Measurements from ENCODE around the gene EIF4G2. TPM values are rescaled to one million over a fixed set of nuclear protein-coding genes. Genes with fewer than 3 reads are reported as not detected.

Gene EIF4G2
- polyA plus RNA-seq, 1 donor from 2014 or later = 1,004 TPM

DNA sequence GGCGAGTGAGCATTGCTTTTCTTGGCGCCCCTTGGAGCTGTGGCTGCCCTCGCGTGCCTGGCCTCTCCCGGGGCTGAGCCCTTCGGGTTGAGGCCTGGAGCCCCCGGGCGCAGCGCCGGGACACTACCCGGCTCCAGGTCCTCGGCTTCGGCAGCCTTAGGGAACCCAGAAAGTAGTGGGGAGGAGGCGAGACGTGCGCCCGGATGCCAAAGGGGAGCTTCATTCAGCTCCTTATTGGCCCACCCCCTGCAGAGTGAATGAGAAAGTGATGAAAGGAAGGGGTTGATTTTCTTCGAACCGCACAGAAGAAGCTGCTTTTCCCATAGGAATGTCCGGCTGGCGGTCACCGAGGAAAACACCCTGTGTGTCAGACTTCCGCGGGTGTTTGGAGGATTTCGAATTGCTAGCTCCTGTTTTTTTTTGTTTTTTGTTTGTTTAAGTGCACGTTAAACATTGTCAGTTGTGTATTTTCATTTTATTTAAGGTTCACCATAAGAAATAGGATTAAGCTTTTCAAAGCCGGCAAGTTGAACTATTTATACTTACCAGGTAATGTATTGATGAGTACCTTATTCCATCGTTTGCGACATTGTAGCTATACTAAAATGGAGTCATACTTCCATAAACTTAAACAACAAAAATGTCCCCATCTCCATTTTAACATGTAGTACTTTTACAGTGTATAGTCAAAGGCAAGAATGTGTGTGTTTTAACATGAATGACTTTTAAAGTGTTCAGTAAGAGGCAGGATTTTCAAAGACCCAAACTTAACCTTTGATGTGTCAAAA, 841 bp upstream of the EIF4G2 start:
- Histone ChIP-seq H3K79me2 (replicated peaks; ENCODE audit: insufficient read depth, low read length) (peaks cover 57% of the 10 kb centered on the region), H3F3A (ENCODE audit: insufficient read depth, low read length, poor library complexity, severe bottlenecking) (peaks cover 20% of the 10 kb centered on the region), H3K36me3 (ENCODE audit: insufficient read depth, low read length) (peaks cover 21% of the 10 kb centered on the region), H3K4me2 (ENCODE audit: low read length) (peak overlapping the region; percentile 88), H3K27me3 (ENCODE audit: insufficient read depth, low read depth, low read length) (no peaks in the 10 kb centered on the region), H3K9ac (ENCODE audit: low read length) (peak overlapping the region; percentile 100), H3K4me3 (ENCODE audit: low read length) (peak overlapping the region; percentile 97), H3K9me2 (ENCODE audit: insufficient read depth, low read length) (no peaks in the 10 kb centered on the region), H3K9me3 (ENCODE audit: low read length) (no peaks in the 10 kb centered on the region), H2AFZ (ENCODE audit: low read depth, low read length) (peak overlapping the region; percentile 88), H3K27ac (ENCODE audit: low read length) (peak overlapping the region; percentile 100), H4K20me1 (ENCODE audit: insufficient read depth) (peaks cover 3% of the 10 kb centered on the region)
- TF ChIP-seq REST (IDR thresholded peaks at IDR 0.05; ENCODE audit: borderline replicate concordance) (peak; percentile 88), POLR2AphosphoS5 (IDR thresholded peaks at IDR 0.05) (no peak)

GRCh38 chr11:10808235-10808552, 532 bp downstream of the EIF4G2 start:
- H3K9me2 ChIP-seq (ENCODE audit: insufficient read depth, low read length) = no peaks in the 10 kb centered on the region
- H2AFZ ChIP-seq (ENCODE audit: low read depth, low read length) = peak overlapping the region; percentile 68
- no peak overlapping the region for H3K4me2 ChIP-seq (ENCODE audit: low read length)
- H3F3A ChIP-seq (ENCODE audit: insufficient read depth, low read length, poor library complexity, severe bottlenecking) = peaks cover 28% of the 10 kb centered on the region
- TF ChIP-seq EZH2 (IDR thresholded peaks at IDR 0.05; ENCODE audit: borderline replicate concordance, insufficient read depth, low read length, poor library complexity, severe bottlenecking) (no peak), CTCF (IDR thresholded peaks at IDR 0.05; ENCODE audit: poor library complexity, severe bottlenecking) (no peak), REST (IDR thresholded peaks at IDR 0.05; ENCODE audit: borderline replicate concordance) (peak; percentile 79), POLR2AphosphoS5 (IDR thresholded peaks at IDR 0.05) (no peak)
- H4K20me1 ChIP-seq (ENCODE audit: insufficient read depth) = peaks cover 4% of the 10 kb centered on the region
- peak overlapping the region; percentile 97 for H3K4me3 ChIP-seq (ENCODE audit: low read length)
- no peaks in the 10 kb centered on the region for H3K27me3 ChIP-seq (ENCODE audit: insufficient read depth, low read depth, low read length)
- H3K9me3 ChIP-seq (ENCODE audit: low read length) = no peaks in the 10 kb centered on the region
- H3K79me2 ChIP-seq (replicated peaks; ENCODE audit: insufficient read depth, low read length) = peaks cover 71% of the 10 kb centered on the region
- H3K36me3 ChIP-seq (ENCODE audit: insufficient read depth, low read length) = peaks cover 27% of the 10 kb centered on the region
- peak overlapping the region; percentile 100 for H3K9ac ChIP-seq (ENCODE audit: low read length)
- H3K27ac ChIP-seq (ENCODE audit: low read length) = peak overlapping the region; percentile 100
